B cell (primary cell): ENCODE results near the gene CNTD1. TPM values are rescaled to one million over a fixed set of nuclear protein-coding genes. Genes with fewer than 3 reads are reported as not detected.

Experiments
- ATAC-seq: fragments of 200-7000 bp; cut with Tn5 transposase; one replicate; pipeline ENCODE4 v1.10.0; 2021; ENCODE audit warnings: low read depth, mild to moderate bottlenecking, moderate number of reproducible peaks, moderate library complexity
- CTCF ChIA-PET: fragments of 350-600 bp; sonication (Branson Sonifier 250); formaldehyde crosslinking; loops from one replicate; lab custom pipeline; 2021; ENCODE audit warnings: antibody characterized with exemption, inconsistent platforms; lab: Charles Lee
- POLR2A ChIA-PET: fragments of 350-600 bp; sonication (Branson Sonifier 250); formaldehyde crosslinking; loops from one replicate; lab custom pipeline; 2021; ENCODE audit warnings: antibody characterized with exemption; lab: Charles Lee
- DNase-seq: peaks from one replicate; pipeline ENCODE4 v3.0.0; 2013
- H2AFZ ChIP-seq: 2 replicates; pipeline ENCODE4 v1.6.1; 2012; ENCODE audit warnings: mild to moderate bottlenecking, low read depth, low read length; ENCODE audit not compliant: insufficient read depth, poor library complexity, severe bottlenecking
- H3K27ac ChIP-seq, 2 donors: 1 replicate in 1 of 2; 2 replicates in 1 of 2; pipeline ENCODE4 v1.5.1; 2012 to 2013; ENCODE audit warnings: low read length in 2 of 2, mild to moderate bottlenecking in 2 of 2, moderate library complexity in 1 of 2
- H3K27me3 ChIP-seq, 4 experiments: fragments of 200-600 bp in 1 of 4; sonication (generic) in 1 of 4; replicated peaks in 1 of 4; 1 replicate in 2 of 4; 2 replicates in 2 of 4; pipeline versions ENCODE4 v1.6.1 to v1.7.0; 2013 to 2016; ENCODE audit warnings: low read length in 3 of 4, mild to moderate bottlenecking in 2 of 4, mixed read lengths in 1 of 4, moderate library complexity in 1 of 4; ENCODE audit not compliant: insufficient read depth in 4 of 4, control insufficient read depth in 3 of 4; ENCODE audit errors: control extremely low read depth in 1 of 4
- H3K36me3 ChIP-seq, 2 experiments: replicated peaks in 1 of 2; 1 replicate in 1 of 2; 2 replicates in 1 of 2; pipeline versions ENCODE4 v1.6.1 to v1.7.1; 2013; ENCODE audit warnings: low read length in 1 of 2; ENCODE audit not compliant: insufficient read depth in 2 of 2, control insufficient read depth in 1 of 2; ENCODE audit errors: control extremely low read depth in 1 of 2, extremely low read depth in 1 of 2
- H3K4me1 ChIP-seq, 2 donors: fragments of 200-600 bp in 1 of 2; sonication (generic) in 1 of 2; 1 replicate in 1 of 2; 2 replicates in 1 of 2; pipeline versions ENCODE4 v1.5.1 to v1.6.1; 2013 to 2017; ENCODE audit warnings: low read length in 2 of 2; ENCODE audit not compliant: control insufficient read depth in 2 of 2, insufficient read depth in 2 of 2
- H3K4me2 ChIP-seq: replicated peaks from 2 replicates; pipeline ENCODE3; 2012; ENCODE audit warnings: mild to moderate bottlenecking, low read depth, low read length; ENCODE audit not compliant: poor library complexity, severe bottlenecking
- H3K4me3 ChIP-seq, 5 experiments: fragments of 200-600 bp in 1 of 5; sonication (generic) in 1 of 5; 1 replicate in 3 of 5; 2 replicates in 2 of 5; pipeline versions ENCODE4 v1.5.1 to v1.7.0; 2011 to 2016; ENCODE audit warnings: low read length in 4 of 5, mild to moderate bottlenecking in 4 of 5, low read depth in 2 of 5, control low read depth in 1 of 5, moderate library complexity in 1 of 5; ENCODE audit not compliant: insufficient read depth in 1 of 5; ENCODE audit errors: control extremely low read depth in 1 of 5, extremely low read depth in 1 of 5
- H3K79me2 ChIP-seq: fragments of 200-600 bp; sonication (generic); one replicate; pipeline ENCODE4 v1.6.0; 2016; ENCODE audit warnings: low read length; ENCODE audit not compliant: control insufficient read depth, insufficient read depth
- H3K9ac ChIP-seq: fragments of 200-600 bp; sonication (generic); 2 replicates; pipeline ENCODE4 v1.6.1; 2017; ENCODE audit warnings: mild to moderate bottlenecking, low read length, moderate library complexity
- H3K9me3 ChIP-seq, 3 donors: one replicate each; pipeline versions ENCODE4 v1.6.1 to v1.7.1; 2013; ENCODE audit warnings: low read length in 2 of 3; ENCODE audit not compliant: control insufficient read depth in 2 of 3, insufficient read depth in 1 of 3; ENCODE audit errors: control extremely low read depth in 1 of 3
- H4K20me1 ChIP-seq: 2 replicates; pipeline ENCODE4 v1.6.0; 2012; ENCODE audit warnings: mild to moderate bottlenecking, low read length; ENCODE audit not compliant: insufficient read depth, control insufficient read depth, poor library complexity, severe bottlenecking
- H3K27ac Mint-ChIP-seq: one replicate; pipeline ENCODE4 v1.8.0; 2021; ENCODE audit warnings: mixed read lengths
- H3K27me3 Mint-ChIP-seq: one replicate; pipeline ENCODE4 v1.8.0; 2021; ENCODE audit warnings: mixed read lengths
- H3K4me1 Mint-ChIP-seq: one replicate; pipeline ENCODE4 v1.8.0; 2021; ENCODE audit warnings: mixed read lengths
- H3K4me3 Mint-ChIP-seq: one replicate; pipeline ENCODE4 v1.8.0; 2021; ENCODE audit warnings: mixed read lengths
- H3K9me3 Mint-ChIP-seq: one replicate; pipeline ENCODE4 v1.8.0; 2022; ENCODE audit warnings: mixed read lengths; ENCODE audit not compliant: insufficient read depth
- CTCF ChIP-seq: fragments of 200-600 bp; IDR thresholded peaks from one replicate; pipeline ENCODE4 v1.8.0; 2022; ENCODE audit warnings: antibody characterized with exemption, mild to moderate bottlenecking
- EZH2 ChIP-seq: IDR thresholded peaks from 2 replicates; pipeline ENCODE4 v1.6.1; 2012; ENCODE audit warnings: borderline replicate concordance, low read depth, mild to moderate bottlenecking, moderate library complexity, low read length; ENCODE audit not compliant: insufficient read depth, poor library complexity, severe bottlenecking
- WGBS: methylation state at CpG from one replicate; pipeline ENCODE4 v1.1.5; 2013; ENCODE audit warnings: missing lambda C conversion rate; ENCODE audit not compliant: insufficient coverage; 5-methylcytosine and 5-hydroxymethylcytosine counted together
- intact Hi-C: fragments of 100-400 bp; cut with micrococcal nuclease; formaldehyde crosslinking; loops from one replicate; pipeline ENCODE4 v1.10.0; 2022
- polyA plus RNA-seq: library from polyadenylated mRNA; depleted of rRNA; stranded (reverse); fragments of >200 nt; gene quantifications from 2 replicates; pipeline ENCODE4 v1.2.3, GENCODE V29; 2012
- total RNA-seq, 2 donors: library from RNA; stranded (reverse); fragments of 120-200 nt in 1 of 2; gene quantifications; 1 replicate in 1 of 2; 2 replicates in 1 of 2; pipeline versions ENCODE4 v1.2.3 to v1.2.4, GENCODE V29; 2013 to 2022

Gene CNTD1
- total and polyA plus RNA-seq, 2 donors (not counting 1 experiment from before 2014, with no cell fraction given): not detected

- TF ChIP-seq CTCF (peak; percentile 86), EZH2 (no peak)
- Histone ChIP-seq H3K4me1 (peaks cover 6 to 18% of the 10 kb centered on the region in 2 donors), H3K9me3 (no peaks in the 10 kb centered on the region), H3K4me2 (no peak overlapping the region), H3K27me3 (no peaks in the 10 kb centered on the region), H3K4me3 (no peak overlapping the region), H3K79me2 (peaks cover 51% of the 10 kb centered on the region), H3K36me3 (peaks cover 3 to 55% of the 10 kb centered on the region in 2 experiments), H4K20me1 (peaks cover 10% of the 10 kb centered on the region), H3K27ac (no peak overlapping the region), H3K9ac (no peak overlapping the region), H2AFZ (no peak overlapping the region)
- no peak overlapping the region for H3K4me3 Mint-ChIP-seq
- no peak for ATAC-seq
- no peaks in the 10 kb centered on the region for H3K9me3 Mint-ChIP-seq
- POLR2A ChIA-PET: no interaction called here
- no peak overlapping the region for H3K27ac Mint-ChIP-seq
- peaks cover 23% of the 10 kb centered on the region for H3K4me1 Mint-ChIP-seq
- intact Hi-C loops: loop anchor here (5.0 kb wide), 2 partner anchors 268 to 662 kb away; partner anchors contain the start of genes DHX8 and HSD17B1
- DNase-seq: peak; percentile 71
- no peaks in the 10 kb centered on the region for H3K27me3 Mint-ChIP-seq
- 71% methylated on average over 1 of the region's 2 CpGs for WGBS
- CTCF ChIA-PET: interaction anchor here (0.6 to 2.2 kb wide), 12 partner anchors 9 to 178 kb away, joined by 3 to 10 read pairs (median 4); partner anchors contain the start of genes RPL27 and VPS25
These were observed 21.4 kb downstream of the CNTD1 start for GRCh38 chr17:42819939-42820535.

GRCh38 chr17:42821176-42821575 is 22.5 kb downstream of the CNTD1 start:
- Histone ChIP-seq H3K27ac (no peak overlapping the region), H3K4me2 (no peak overlapping the region), H4K20me1 (peaks cover 10% of the 10 kb centered on the region), H3K9me3 (no peaks in the 10 kb centered on the region), H3K9ac (no peak overlapping the region), H3K4me1 (peaks cover 6 to 18% of the 10 kb centered on the region in 2 donors), H3K36me3 (peaks cover 2 to 43% of the 10 kb centered on the region in 2 experiments), H3K79me2 (peaks cover 51% of the 10 kb centered on the region), H3K4me3 (no peak overlapping the region), H3K27me3 (no peaks in the 10 kb centered on the region), H2AFZ (no peak overlapping the region)
- no peak for ATAC-seq
- Mint-ChIP-seq H3K27me3 (no peaks in the 10 kb centered on the region), H3K27ac (no peak overlapping the region), H3K4me1 (peaks cover 25% of the 10 kb centered on the region), H3K9me3 (no peaks in the 10 kb centered on the region), H3K4me3 (no peak overlapping the region)
- CTCF ChIA-PET: interaction anchor here (0.6 to 1.5 kb wide), 4 partner anchors 10 to 99 kb away, joined by 3 to 7 read pairs (median 4); partner anchors contain the start of gene VPS25
- DNase-seq: no peak
- WGBS: no CpG with 5 or more reads among the region's 7 CpGs
- intact Hi-C loops: loop anchor here (5.0 kb wide), 2 partner anchors 269 to 661 kb away; partner anchors contain the start of genes DHX8 and HSD17B1
- TF ChIP-seq CTCF (no peak), EZH2 (no peak)
- POLR2A ChIA-PET: no interaction called here
